SU-DHL-6 (cell line): ENCODE data around the gene IGFBP4.

Experiments used
- H2AFZ ChIP-seq: fragments of 200-600 bp; sonication (generic); 2 replicates; pipeline ENCODE4 v1.6.1; 2014; ENCODE audit warnings: low read depth, mild to moderate bottlenecking, moderate library complexity, mixed read lengths, antibody characterized with exemption, low read length; ENCODE audit not compliant: severe bottlenecking
- H3F3A ChIP-seq: fragments of 200-600 bp; shearing (Covaris generic); 2 replicates; pipeline ENCODE4 v1.6.0; 2016; ENCODE audit warnings: antibody characterized with exemption, mild to moderate bottlenecking; ENCODE audit not compliant: insufficient read depth
- H3K27ac ChIP-seq: fragments of 200-600 bp; sonication (generic); 2 replicates; pipeline ENCODE4 v1.5.1; 2016; ENCODE audit warnings: low read depth, mild to moderate bottlenecking, low read length, moderate library complexity, mixed read lengths
- H3K27me3 ChIP-seq: fragments of 200-600 bp; sonication (generic), shearing (Covaris generic); 2 replicates; pipeline ENCODE4 v1.6.0; 2014; ENCODE audit warnings: mild to moderate bottlenecking, low read length
- H3K36me3 ChIP-seq: fragments of 200-600 bp; sonication (generic); 2 replicates; pipeline ENCODE4 v1.6.1; 2014; ENCODE audit warnings: mild to moderate bottlenecking, low read length, mixed read lengths
- H3K4me2 ChIP-seq: fragments of 300-600, 200-600 bp; shearing (Covaris generic), sonication (generic); 2 replicates; pipeline ENCODE4 v1.6.0; 2014; ENCODE audit warnings: low read length, low read depth, mild to moderate bottlenecking; ENCODE audit not compliant: poor library complexity, severe bottlenecking
- H3K4me3 ChIP-seq: fragments of 200-600 bp; sonication (generic); 2 replicates; pipeline ENCODE4 v1.5.1; 2014; ENCODE audit warnings: antibody characterized with exemption, low read length, mild to moderate bottlenecking, mixed read lengths; ENCODE audit not compliant: insufficient read depth, poor library complexity, severe bottlenecking
- H3K79me2 ChIP-seq: fragments of 200-600 bp; sonication (generic); 2 replicates; pipeline ENCODE4 v1.6.1; 2014; ENCODE audit warnings: mild to moderate bottlenecking, low read length, moderate library complexity; ENCODE audit not compliant: insufficient read depth
- H3K9ac ChIP-seq: fragments of 200-600 bp; sonication (generic); 2 replicates; pipeline ENCODE4 v1.7.0; 2014; ENCODE audit warnings: mild to moderate bottlenecking, low read length
- H3K9me2 ChIP-seq: fragments of 200-600 bp; sonication (generic); replicated peaks from 2 replicates; pipeline ENCODE4 v1.6.1; 2014; ENCODE audit warnings: low read length; ENCODE audit not compliant: insufficient read depth
- H3K9me3 ChIP-seq: fragments of 200-600 bp; sonication (generic); 2 replicates; pipeline ENCODE4 v1.6.1; 2014; ENCODE audit warnings: low read length, mixed read lengths; ENCODE audit not compliant: insufficient read depth
- H4K20me1 ChIP-seq: fragments of 200-600 bp; sonication (generic); 2 replicates; pipeline ENCODE4 v1.6.1; 2014; ENCODE audit warnings: low read depth, mild to moderate bottlenecking, antibody characterized with exemption, low read length, moderate library complexity, mixed read lengths
- CTCF ChIP-seq: fragments of 200-600 bp; sonication (generic); IDR thresholded peaks from one replicate; pipeline ENCODE4 v1.5.1; 2017; ENCODE audit warnings: antibody characterized with exemption, mild to moderate bottlenecking, low read length, moderate library complexity; ENCODE audit not compliant: insufficient read depth, poor library complexity, severe bottlenecking
- EZH2phosphoT487 ChIP-seq: fragments of 200-600 bp; sonication (generic), shearing (Covaris generic); conservative IDR thresholded peaks from 2 replicates; pipeline ENCODE4 v1.6.1; 2018; ENCODE audit warnings: mild to moderate bottlenecking, antibody characterized with exemption, low read length, moderate library complexity, mixed read lengths

IGFBP4 gene

GRCh38 chr17:40454613-40454995 lies 11.4 kb downstream of the IGFBP4 start:
- Histone ChIP-seq H3K9me3 (no peaks in the 10 kb centered on the region), H4K20me1 (no peaks in the 10 kb centered on the region), H2AFZ (no peak overlapping the region), H3K9me2 (no peaks in the 10 kb centered on the region), H3F3A (no peaks in the 10 kb centered on the region), H3K9ac (no peak overlapping the region), H3K27ac (no peak overlapping the region), H3K79me2 (no peaks in the 10 kb centered on the region), H3K4me2 (no peak overlapping the region), H3K4me3 (no peak overlapping the region), H3K36me3 (no peaks in the 10 kb centered on the region), H3K27me3 (no peaks in the 10 kb centered on the region)
- TF ChIP-seq EZH2phosphoT487, result no peak
- no peak for TF ChIP-seq CTCF

GRCh38 chr17:40456396-40456951 lies 13.2 kb downstream of the IGFBP4 start:
- Histone ChIP-seq H4K20me1 (no peaks in the 10 kb centered on the region), H3K9me3 (no peaks in the 10 kb centered on the region), H3F3A (no peaks in the 10 kb centered on the region), H3K27me3 (no peaks in the 10 kb centered on the region), H3K9ac (no peak overlapping the region), H3K4me3 (no peak overlapping the region), H3K4me2 (no peak overlapping the region), H2AFZ (no peak overlapping the region), H3K27ac (no peak overlapping the region), H3K79me2 (no peaks in the 10 kb centered on the region), H3K9me2 (no peaks in the 10 kb centered on the region), H3K36me3 (no peaks in the 10 kb centered on the region)
- TF ChIP-seq CTCF, result no peak
- no peak for TF ChIP-seq EZH2phosphoT487

GRCh38 chr17:40457369-40457768 lies 14.1 kb downstream of the IGFBP4 start:
- Histone ChIP-seq H3K4me2 (no peak overlapping the region), H3K36me3 (no peaks in the 10 kb centered on the region), H3F3A (no peaks in the 10 kb centered on the region), H2AFZ (no peak overlapping the region), H3K9ac (no peak overlapping the region), H3K27me3 (no peaks in the 10 kb centered on the region), H3K79me2 (no peaks in the 10 kb centered on the region), H3K9me2 (no peaks in the 10 kb centered on the region), H4K20me1 (no peaks in the 10 kb centered on the region), H3K4me3 (no peak overlapping the region), H3K27ac (no peak overlapping the region), H3K9me3 (no peaks in the 10 kb centered on the region)
- TF ChIP-seq EZH2phosphoT487, result no peak
- TF ChIP-seq CTCF, result no peak
